NCI-H1417 treated with DMSO at 0.1 percent for 48 hours (cell line): ENCODE measurements around the gene REXO1.

Experiments used
- DNase-seq: peaks from one replicate; lab custom pipeline; 2025; lab: John Stamatoyannopoulos, UW

Gene REXO1

GRCh38 chr19:1860821-1861598 is 12.7 kb upstream of the REXO1 start:
- DNase-seq: no peak

DNA sequence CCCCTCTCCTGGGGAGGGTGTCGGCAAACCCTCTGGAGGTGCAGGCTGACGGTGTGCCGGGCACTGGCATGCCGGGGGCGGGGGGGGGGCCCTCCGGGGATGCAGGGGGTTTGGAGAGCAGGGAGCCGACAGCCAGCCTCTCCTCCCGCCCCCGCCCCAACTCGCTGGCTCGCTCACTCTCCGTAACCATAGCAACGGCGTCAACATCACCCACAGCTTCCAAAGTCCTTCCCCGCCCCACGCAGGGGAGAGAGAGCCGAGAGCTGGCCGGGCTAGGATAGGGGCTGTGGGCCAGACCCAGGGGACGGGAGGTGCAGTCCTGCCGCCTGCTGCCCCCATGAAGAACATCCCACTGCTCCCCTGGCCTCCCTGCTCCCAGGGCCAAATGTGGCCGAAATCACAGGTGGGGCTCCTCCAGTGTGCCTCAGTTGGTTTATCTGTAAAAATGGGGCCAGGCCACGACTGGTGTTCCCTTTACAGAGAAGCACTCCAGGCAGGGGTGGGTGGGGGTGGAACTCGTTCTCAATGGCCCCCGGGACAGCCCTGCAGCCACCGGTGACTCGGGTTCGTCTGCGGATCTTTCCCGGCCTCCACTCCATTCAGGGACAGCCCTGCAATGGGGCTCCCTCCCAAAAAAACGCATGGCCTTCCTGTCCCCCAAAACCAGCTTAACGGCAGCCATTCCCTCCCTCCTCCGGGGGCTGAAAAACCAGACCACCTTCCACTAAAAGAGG is 11.9 kb upstream of the REXO1 start:
- no peak for DNase-seq

DNA sequence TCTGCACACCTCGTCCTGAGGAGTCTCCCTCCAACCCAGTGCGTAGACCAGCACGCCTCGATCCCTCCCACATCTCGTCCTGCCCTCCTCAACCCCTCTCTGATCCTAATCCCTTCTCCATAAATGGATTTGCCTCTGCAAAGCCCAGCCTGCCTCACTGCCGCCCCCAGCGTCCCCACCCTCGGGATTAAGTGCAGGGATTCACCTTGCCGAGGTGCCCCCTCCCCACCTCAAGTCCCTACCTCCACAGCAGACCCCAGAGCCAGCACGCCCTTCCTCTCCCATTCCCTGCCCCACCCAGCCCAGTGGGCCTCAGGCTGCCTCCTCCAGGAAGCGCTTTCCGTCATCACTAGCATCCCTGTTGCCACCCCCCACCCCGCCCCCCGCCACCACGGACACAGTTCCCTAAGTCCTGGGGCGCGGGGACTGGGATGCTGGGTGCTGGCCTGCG is 11.1 kb upstream of the REXO1 start:
- no peak for DNase-seq

DNA sequence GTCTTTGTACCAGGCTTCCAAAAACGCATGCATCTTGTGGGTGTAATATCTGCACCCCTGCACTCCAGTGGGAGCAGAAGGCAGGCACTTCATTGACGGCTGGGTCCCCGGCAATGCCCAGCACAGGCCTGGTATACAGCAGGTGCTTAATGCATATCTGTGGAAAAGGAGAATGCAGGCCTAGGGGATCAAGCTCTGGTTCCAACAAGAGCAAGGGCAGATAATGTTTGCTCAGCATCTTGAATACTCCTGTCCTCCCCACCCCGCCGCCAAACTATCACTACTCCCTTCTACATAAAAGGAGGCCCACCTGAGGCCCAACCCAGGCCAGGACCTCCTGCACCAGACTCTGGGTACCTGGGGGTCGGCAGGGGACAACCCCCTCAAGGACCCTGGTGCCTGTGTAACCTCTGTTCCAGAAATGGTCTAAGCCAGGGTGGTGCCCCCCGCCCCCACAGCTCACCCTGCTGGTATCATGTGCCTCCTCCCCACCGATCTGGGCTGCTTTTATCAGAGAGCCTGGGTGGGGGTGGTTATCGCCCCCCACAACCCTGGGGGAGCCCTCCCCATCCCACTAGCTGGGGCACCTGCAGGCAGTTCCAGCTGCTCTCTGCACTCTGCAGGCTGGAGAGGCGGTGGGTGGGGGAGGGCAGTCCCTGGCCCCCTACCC is 10.3 kb upstream of the REXO1 start:
- DNase-seq: no peak

- no peak for DNase-seq
Observed at GRCh38 chr19:1857648-1858326, 9.5 kb upstream of the REXO1 start.

- no peak for DNase-seq
Observed at GRCh38 chr19:1856698-1857603, 8.7 kb upstream of the REXO1 start.

- no peak for DNase-seq
Observed at GRCh38 chr19:1856345-1856697, 8.0 kb upstream of the REXO1 start.

GRCh38 chr19:1855828-1856255 is 7.6 kb upstream of the REXO1 start:
- no peak for DNase-seq

- DNase-seq: no peak
Observed at GRCh38 chr19:1855040-1855827, 7.0 kb upstream of the REXO1 start.

DNA sequence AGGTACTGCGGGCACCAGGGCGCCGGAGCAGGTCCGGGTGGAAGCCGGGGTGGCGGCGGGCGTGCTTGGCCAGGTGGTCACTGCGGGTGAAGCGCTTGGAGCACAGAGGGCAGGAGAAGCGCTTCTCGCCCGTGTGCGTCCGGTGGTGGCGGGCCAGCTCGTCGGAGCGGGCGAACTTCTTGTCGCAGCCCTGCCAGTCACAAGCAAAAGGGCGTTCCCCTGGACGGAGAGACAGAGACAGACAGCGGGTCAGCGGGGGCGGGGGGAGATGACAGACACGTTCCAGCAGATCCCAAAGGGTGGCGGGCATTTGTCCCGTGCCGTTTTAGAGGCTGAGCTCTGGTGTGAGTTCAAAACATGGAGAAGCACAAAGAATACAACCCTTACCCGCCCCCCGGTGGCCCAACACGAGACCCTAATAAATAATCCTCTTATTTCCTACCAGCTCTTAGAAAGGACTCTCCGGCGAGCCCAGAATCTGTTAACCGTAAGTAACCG is 6.3 kb upstream of the REXO1 start:
- DNase-seq: no peak

DNA sequence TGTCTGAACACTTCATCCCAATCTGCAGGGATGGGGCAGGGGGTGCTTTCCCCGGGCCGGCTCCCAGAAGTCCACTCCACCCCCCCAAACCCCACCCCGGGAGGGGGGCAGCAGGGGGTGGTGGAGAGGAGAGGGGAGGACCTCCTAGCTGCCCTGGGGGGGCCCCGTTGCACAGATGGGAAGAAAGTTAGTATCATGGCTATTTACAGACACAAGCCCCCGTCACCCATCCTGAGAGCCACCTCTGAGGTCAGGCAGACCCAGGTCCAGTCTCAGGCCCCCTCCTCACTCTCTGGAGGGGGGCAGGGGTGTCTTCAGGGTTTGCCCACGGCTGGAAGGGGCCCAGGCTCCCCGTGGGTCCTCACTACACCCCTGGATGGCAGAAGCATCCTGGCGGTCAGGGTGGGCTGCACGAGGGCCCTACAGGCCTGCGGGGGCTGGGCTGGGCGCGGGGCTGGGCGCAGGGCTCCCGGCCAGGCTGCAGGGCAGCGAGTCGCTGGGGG is 5.8 kb upstream of the REXO1 start:
- DNase-seq: no peak

DNA sequence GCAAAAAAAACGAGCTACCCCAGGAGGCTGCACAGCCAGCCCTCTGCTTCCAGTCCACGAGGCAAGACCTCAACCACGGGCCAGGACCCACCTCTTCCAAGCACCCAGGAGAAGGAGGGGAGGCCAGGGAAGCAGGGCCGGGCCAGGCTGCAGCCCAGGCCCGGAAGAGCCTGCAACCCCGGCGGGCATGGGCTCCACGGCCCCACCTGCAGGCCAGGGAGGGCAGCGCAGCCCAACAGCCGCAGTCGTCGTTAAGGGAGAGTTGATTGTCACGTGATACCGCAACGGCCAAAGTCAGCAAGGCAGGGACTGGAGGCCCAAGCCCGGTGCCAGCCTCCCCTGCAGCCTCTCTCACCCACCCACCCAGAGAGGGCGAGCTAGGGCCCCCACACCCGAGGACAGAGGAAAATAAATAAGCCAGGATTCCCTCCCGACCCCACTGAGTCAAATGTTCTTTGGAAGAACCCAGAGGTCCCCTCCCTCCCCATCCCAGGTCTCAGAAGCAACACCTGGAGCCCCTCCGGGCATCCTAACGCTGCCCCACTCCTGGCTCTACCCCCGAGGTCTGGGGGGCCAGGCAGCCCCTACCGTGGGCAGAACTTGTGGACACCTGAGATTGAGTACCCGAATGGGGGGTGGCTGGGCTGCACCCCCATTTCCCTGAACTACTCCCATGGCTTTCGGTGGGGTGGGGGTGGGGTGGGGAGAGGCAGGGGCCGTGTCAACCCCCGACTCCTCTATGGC is 5.2 kb upstream of the REXO1 start:
- no peak for DNase-seq

GRCh38 chr19:1852581-1853128 is 4.4 kb upstream of the REXO1 start:
- no peak for DNase-seq

DNA sequence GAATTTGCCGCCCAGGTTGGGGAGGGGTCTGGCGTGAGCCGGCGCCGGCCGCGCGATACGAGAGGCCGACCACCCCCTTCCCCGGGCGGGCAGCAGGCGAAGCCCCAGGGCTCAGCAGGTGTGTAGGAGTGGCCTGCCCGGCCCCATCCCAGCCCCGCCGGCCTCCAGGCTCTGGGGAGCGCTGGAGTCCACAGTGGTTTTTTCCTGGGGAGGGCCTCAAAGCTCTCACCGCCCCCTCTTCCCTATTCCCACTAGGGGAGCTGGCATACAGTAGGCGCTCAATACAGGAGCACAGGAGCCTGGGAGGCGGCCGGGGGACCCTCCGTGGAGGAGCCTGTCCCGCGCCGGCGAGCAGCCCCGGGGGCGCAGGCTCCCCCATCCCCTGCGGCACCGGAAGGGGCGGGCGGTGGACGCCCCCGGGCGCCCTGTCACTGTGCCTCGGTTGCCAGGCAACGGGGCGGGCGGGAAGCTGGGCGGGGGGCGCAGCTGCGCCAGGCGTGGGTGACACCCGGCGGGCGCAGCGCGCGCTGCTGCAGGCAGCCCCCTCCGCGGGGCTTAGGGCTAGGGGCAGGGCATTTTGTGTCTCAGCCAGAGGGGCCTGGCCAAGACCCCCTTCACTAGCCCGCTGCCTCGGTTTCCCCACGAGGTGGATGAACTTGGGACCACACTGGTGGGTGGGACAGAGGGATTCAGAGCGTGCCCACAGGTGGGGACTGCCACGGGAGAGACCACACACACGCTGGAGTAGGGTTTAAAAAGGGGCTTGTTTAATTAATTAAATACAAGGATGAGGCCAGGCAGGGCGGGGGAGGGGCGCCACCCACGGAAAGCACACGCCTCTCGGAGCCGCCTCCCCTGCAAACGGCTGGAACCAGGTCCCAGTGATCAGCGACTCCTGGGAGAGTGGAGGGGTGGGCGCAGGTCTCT is 3.6 kb upstream of the REXO1 start:
- DNase-seq: no peak

DNA sequence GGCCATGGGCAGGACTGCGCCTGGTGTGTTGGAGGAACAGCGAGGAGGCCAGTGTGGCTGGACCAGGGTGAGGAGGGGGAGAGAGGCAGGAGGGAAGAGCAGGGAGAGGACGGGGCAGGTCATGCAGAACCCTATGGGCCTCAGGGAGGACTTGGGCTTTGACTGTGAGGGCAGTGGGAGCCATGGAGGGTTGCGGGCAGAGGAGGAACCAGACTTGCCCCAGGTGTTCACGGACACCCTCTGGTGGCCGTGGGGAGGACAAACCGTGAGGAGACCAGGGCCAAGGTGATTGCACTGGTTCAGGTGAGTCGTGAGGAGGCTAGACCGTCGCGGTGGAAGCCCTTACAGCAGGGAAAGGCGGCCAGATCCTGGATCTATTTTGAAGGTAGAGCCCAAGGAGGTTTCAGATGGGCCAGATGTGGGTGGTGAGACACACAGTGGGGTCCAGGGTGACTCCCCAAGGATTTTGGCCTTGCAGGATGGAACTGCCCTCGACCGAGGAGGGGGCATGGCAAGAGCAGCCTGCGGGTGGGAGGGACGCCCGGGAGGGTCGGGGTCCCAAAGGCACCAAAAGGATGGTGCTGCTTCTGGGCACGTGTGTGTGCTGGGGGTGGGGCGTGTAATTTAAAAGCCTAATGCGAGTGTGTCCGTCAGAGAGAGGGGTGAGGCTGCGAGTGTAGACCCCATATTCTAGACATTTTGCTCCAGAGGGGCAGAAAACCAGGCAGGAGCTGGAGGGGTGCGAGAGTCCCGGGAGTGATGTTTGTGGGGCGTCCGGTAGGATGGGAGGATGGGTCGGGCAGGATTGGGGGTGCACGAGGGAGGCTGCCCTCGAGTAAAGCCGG is 2.7 kb upstream of the REXO1 start:
- no peak for DNase-seq

- no peak for DNase-seq
Observed at GRCh38 chr19:1849886-1850398, 1.7 kb upstream of the REXO1 start.

GRCh38 chr19:1849132-1849474 is 820 bp upstream of the REXO1 start:
- no peak for DNase-seq
